HG02870 (cell line): ENCODE data around the gene TRMU.

Source experiments
- ATAC-seq: cut with Tn5 transposase; IDR thresholded peaks from one replicate; pipeline ENCODE4 v1.9.1; 2021; ENCODE audit warnings: mild to moderate bottlenecking, moderate library complexity; ENCODE audit not compliant: unreplicated experiment

The TRMU gene

GRCh38 chr22:46355369-46355995 is 20.0 kb downstream of the TRMU start:
- ATAC-seq, result no peak

DNA sequence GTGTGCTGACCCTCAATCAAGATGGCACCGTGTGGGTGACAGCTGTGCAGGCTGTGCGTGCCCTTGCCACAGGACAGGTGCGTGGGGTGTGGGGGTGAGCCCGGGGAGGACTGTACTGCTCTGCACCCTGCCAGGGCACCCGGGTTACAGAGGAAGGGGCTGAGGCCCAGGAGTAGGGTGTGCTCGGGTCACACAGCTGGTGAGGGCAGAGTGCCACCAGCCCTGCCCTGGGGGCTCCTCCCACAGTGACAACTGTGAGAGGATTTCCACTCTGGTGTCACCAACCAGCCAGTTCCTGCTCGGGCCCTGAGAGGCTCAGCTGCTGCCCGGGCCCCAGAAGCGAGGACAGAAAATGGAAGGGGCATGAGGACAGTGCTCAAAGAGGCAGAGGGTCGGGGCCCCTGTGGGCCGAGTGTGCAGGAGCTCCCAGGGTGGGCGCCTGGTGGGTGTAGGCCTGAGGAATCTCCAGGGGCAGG is 20.5 kb downstream of the TRMU start:
- ATAC-seq, result no peak

DNA sequence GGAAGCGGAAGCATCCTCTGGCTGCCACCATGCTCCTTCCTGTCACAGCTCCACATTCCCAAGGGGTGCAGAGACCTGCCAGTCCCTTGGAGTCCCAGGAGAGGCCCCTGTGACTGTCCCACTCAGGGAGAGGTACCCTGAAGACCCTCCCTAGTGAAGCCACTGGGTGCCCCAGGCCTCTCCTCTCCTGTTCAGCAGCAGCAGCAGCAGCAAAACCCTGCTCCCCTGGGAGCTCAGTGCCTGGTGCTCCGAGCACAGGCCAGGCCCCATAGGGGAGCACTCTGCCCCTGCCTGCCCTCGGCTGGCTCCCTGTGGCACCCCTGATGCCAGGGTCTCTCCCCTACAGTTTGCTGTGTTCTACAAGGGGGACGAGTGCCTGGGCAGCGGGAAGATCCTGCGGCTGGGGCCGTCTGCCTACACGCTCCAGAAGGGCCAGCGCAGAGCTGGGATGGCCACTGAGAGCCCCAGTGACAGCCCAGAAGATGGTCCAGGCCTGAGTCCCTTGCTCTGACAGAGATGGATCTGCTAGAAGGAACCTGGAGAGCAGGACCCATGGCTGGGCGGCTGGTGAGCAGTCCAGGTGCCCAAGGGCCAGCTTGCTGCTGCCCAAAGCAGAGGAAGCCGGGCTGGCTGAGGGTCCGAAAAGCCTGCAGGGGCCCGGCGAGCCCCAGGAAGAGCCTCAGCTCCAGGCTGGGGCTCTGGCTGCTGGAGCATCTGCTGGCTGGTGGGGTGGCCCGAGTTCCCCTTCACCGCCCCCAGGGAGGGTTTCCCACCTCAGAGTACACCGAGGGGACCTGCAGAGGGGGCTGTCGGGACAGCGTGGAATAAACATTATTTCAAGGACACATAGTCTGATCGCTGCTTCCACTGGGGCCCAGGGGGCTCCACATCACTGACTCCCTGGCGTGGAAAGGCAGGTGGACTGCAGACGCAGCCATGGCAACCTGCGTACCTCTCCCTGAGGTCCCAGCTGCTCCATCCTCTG is 21.3 kb downstream of the TRMU start:
- no peak for ATAC-seq

DNA sequence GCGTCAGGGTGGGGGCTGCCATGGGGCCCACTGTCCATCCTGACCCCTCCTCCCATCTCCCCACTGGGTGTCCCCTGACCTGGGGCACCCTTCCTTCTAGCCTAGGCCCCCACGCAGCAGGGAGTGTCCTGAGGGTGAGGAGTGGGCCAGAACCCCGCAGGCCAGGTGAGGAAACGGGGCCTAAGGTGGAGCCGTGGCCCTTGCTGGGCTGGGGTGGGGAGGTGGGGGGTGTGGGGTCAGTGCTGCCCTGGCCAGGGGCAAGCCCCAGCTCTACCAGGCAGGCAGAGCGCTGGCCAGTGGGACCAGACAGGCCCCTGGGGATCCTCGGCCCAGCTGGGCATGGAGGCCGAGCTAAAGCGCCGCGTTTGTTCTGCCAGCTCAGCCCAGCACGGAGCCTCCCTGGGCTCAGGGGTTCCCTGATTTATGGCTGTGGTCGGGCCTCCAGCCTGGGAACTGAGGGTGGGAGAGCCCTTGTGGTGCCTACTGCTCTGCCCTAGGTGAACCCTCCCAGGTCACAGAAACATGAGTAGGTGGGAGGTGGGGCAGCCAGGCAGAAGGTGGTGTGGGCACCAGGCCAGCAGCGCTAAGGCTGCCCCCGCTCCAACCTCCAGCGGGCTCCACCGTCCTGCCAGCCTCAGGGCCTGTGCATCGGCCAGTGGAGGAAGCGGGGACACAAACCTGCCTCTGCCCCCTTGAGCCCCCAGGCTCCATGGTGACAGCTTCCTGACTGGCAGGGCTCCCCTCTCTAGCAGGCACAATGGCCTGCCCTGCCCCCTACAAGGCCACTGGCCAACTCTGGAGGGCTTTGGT is 22.4 kb downstream of the TRMU start:
- no peak for ATAC-seq

- no peak for ATAC-seq
Observed at GRCh38 chr22:46358766-46359165, 23.3 kb downstream of the TRMU start.

DNA sequence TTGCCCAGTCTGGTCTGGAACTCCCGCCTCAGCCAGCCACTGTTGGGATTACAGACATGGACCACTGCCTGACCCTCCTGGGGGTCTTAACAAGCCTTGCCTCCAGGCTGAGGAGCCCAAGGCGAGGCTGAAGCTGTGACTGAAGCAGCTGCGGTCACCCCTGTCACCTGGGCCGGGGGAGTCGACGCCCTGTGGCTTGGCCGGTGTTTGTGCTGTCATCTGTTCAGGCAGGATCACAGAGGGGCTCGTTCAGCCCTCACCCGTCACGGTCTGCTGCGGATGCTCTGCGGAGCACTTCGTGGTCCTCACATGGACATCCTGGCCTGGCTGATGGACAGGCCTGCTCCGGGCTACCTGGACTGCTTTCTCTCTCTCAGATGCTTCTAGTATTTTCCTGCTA is 23.8 kb downstream of the TRMU start:
- ATAC-seq, result no peak

- no peak for ATAC-seq
Observed at GRCh38 chr22:46360097-46360496, 24.6 kb downstream of the TRMU start.

GRCh38 chr22:46360891-46361290 is 25.4 kb downstream of the TRMU start:
- no peak for ATAC-seq

DNA sequence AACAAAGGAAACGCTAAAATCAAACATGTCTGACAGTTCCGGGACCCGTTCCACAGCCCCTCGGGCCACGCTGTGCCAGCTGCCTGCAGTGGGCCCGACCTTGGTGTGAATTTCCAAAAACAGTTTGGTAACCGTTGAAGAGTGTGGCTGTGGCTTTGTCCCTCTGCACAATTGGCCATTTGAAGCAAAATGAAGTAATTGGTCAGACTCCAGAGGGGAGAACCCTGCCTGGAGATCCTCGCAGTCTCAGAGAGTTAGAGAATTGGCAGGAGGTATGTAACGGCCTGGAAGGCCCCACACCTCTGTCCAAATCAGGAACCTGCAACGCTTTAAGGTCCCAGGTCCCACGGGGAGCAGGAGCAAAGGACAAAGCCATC is 26.3 kb downstream of the TRMU start:
- no peak for ATAC-seq

DNA sequence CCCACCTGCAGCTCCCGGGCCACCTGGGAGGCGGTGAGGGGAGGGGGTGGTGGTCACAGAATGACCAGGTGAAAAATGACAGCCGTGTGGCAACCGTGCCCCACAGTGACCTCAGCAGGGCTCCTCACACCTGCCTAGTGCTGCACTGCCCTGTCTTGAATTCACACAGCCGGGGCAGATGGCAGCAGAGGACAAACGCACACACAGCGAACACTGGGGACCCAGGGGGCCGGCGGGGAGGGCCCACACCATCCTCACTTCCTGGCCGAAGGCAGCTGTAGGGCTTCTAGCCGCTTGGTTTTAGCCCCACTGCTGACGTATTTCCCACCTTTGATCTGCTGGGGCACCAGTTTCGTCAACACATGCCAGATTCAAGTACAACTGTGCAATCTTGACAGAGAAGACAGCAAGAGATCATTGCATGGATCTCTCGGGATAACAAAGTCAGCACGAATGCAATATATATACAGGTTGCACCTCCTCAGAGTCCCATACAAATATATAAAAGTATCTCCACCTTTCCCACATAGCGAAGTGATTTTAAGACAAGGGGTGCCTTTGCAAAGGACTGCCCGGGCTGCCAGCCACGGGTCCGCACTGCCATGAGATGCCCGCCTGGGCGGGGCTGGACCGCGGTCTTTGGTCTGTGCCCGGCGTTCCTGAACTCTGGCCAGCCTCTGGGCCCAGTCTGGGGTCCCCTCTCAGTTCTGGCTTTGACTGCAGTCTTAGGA is 26.9 kb downstream of the TRMU start:
- ATAC-seq, result no peak

DNA sequence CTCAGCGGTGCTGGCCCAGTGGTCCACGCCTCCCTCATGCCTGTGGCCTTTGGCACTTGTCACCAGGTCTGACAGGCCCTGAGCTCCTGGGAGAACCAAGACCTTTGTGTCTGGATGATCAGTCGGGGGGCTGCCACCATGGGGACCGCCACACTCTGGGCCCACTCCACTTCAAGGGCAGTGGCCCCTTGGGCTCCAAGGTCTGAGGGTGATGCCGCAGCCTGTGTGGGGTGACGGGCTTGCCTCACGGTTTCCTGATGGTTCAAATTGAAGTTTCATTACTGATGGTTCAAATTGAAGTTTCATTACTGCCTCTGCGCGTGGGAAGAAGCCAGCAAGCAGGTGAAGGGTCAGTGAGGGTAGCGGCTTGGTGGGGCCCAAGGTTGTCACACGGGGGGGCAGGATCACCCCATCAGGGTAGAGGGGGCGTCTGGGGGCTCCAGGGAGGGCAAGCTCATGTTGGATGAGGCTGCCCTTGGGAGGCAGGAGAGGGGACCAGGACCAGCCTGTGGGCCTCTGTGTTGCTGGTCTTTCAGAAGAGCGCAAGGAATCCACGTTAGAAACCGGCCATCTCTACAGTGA is 27.5 kb downstream of the TRMU start:
- no peak for ATAC-seq

GRCh38 chr22:46363611-46364321 is 28.3 kb downstream of the TRMU start:
- no peak for ATAC-seq

- ATAC-seq, result no peak
Observed at GRCh38 chr22:46364341-46365165, 29.0 kb downstream of the TRMU start.

- ATAC-seq, result no peak
Observed at GRCh38 chr22:46365166-46365624, 29.7 kb downstream of the TRMU start.

GRCh38 chr22:46366327-46366731 is 30.8 kb downstream of the TRMU start:
- no peak for ATAC-seq

DNA sequence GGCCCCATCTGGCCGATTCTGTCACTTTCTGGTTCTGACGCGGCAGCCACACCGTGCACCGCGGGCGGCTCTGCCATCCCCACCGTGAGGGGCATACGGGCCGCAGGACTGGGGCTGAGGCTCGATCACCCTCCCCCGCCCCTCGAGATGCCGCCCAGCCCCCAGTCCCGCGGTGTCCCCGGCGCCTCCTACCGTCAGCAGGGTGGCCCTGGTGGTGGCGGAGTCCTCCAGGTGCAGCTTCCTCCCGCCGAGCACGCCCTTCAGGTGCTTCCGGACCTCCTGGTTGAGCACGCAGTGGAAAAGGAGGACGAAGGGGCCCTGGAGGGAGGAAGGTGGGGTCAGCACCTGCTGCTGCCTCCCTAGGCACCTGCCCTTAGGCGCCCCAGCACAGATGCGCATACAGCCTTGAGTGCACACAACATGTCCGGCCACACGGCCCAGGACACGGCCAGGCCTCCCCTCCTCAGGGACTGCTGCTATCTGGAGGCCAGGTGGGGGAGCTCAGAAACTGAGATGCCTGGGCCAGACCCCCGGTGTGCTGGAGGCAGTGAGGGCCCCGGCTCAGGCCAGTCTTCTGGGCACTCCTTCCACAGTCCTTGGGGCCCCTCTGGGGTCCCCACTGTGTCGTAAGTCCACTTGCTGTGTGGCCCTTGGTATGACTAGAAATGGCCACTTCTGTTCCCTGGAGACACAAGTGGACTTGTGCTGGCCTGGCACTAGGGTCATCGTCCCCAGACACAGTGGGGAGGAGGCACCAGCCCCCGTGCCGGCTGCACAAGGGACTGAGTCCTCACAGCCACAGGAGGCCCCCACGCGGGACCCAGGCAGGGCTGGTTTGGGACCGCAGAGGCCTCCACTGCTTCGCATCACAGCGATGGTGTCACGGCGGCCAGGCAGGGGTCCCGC is 31.5 kb downstream of the TRMU start:
- ATAC-seq, result no peak

DNA sequence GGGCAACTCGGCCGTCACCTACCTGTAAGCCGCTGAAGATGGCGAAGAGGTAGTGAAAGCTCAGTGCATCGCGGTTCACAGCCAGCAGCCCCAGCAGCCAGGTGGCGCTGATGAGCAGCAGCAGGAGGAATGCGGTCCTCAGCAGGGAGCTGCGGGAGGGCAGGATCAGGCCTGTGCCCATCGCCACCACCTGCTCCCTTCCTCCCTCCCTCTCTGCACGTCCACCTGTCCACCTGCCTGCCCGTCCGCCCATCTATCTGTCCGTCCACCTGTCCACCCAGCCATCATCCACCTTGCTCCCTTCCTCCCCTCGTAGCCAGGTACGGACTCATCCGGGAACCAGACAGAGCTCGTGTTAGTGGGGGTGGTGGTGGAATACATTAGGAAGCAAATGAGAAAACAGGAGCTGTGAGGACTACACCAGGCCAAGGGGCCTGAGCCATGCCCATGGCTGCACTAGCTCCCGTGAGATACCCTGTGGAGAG is 32.2 kb downstream of the TRMU start:
- ATAC-seq, result no peak
